GM12865 (cell line): ENCODE data around the gene PPP2R2C.

Source experiments
- DNase-seq: peaks from one replicate; pipeline ENCODE4 v3.0.0; 2010; ENCODE audit warnings: low read depth
- H3K4me3 ChIP-seq: 2 replicates; pipeline ENCODE4 v1.5.1; 2011; ENCODE audit warnings: mild to moderate bottlenecking, low read depth, low read length, control low read depth
- CTCF ChIP-seq: IDR thresholded peaks from 2 replicates; pipeline ENCODE4 v1.5.1; 2011; ENCODE audit warnings: low read length, control low read depth, low read depth, inconsistent platforms; ENCODE audit not compliant: insufficient read depth; ENCODE audit errors: missing control alignments

The PPP2R2C gene

GRCh38 chr4:6444582-6444981 lies 27.8 kb downstream of the PPP2R2C start:
- DNase-seq: no peak
- H3K4me3 ChIP-seq: no peak overlapping the region
- no peak for TF ChIP-seq CTCF

- H3K4me3 ChIP-seq: no peak overlapping the region
- DNase-seq: no peak
- no peak for TF ChIP-seq CTCF
Observed at GRCh38 chr4:6443035-6444023, 29.1 kb downstream of the PPP2R2C start.

GRCh38 chr4:6442555-6442954 lies 29.9 kb downstream of the PPP2R2C start:
- no peak for TF ChIP-seq CTCF
- no peak for DNase-seq
- no peak overlapping the region for H3K4me3 ChIP-seq

GRCh38 chr4:6441758-6442157 lies 30.7 kb downstream of the PPP2R2C start:
- no peak for TF ChIP-seq CTCF
- no peak overlapping the region for H3K4me3 ChIP-seq
- DNase-seq: no peak

GRCh38 chr4:6441202-6441582 lies 31.2 kb downstream of the PPP2R2C start:
- DNase-seq: no peak
- no peak for TF ChIP-seq CTCF

GRCh38 chr4:6440506-6441201 lies 31.8 kb downstream of the PPP2R2C start:
- TF ChIP-seq CTCF: no peak
- no peak overlapping the region for H3K4me3 ChIP-seq
- DNase-seq: no peak

More at GRCh38 chr4:6441202-6441582, 31.2 kb downstream of the PPP2R2C start:
- no peak overlapping the region for H3K4me3 ChIP-seq
